GM21515 (cell line): ENCODE data around the gene RYR3.

Experiments
- ATAC-seq: cut with Tn5 transposase; IDR thresholded peaks from one replicate; pipeline ENCODE4 v1.9.1; 2021; ENCODE audit not compliant: unreplicated experiment

The RYR3 gene

GRCh38 chr15:33698126-33698525 lies 387.4 kb downstream of the RYR3 start:
- ATAC-seq: no peak

DNA sequence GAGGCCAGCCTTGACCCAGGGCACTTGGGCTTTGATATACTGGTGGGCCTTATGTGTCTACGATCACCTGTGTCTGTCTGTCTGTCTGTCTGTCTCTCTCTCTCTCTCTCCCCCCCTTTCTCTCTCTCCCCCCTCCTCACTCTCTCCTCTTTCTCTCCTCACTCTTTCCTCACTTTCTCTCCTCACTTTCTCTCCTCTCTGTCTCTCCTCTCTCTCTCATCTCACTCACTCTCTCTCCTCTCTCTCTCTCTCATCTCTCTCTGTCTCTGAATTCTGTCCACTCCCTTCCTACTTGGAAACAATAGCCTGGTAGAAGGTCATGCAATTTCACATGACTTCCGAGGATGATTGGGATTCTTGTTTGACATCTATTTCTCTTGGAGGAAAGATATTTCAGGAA lies 388.4 kb downstream of the RYR3 start:
- ATAC-seq: no peak

DNA sequence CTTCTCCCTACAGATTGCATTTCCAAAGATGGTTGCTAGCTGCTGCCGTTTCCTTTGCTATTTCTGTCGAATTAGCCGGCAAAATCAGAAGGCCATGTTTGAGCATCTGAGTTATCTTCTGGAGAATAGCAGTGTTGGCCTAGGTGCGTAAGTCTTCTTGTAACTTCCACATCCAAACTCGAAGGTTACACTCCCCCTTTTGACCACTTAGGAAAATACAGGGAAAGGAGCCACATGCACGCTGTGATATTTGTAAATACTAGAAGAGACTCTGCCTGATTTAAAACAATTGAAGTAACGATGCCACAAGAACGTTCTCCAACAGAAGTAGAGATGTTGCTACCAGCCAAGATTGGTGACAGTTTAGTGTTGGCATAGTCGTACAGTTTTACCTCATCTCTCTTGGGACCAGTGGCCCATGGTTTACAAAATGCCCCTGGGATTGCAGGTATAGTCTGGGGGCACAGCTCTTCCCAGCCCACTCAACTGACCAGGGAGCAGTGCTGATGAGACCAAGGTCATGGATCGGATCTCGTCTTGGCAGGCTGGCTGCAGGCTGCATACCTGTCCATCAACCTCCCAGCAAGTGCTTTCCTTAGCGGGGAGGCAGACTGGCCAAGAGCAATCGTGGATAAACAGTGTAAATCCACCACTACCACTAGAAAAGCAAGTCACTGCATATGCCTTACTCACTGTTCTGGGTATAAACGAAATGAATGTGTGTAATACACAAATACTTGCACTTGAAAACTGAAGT lies 389.1 kb downstream of the RYR3 start:
- no peak for ATAC-seq

GRCh38 chr15:33700695-33701303 lies 390.0 kb downstream of the RYR3 start:
- peak; percentile 59 for ATAC-seq

DNA sequence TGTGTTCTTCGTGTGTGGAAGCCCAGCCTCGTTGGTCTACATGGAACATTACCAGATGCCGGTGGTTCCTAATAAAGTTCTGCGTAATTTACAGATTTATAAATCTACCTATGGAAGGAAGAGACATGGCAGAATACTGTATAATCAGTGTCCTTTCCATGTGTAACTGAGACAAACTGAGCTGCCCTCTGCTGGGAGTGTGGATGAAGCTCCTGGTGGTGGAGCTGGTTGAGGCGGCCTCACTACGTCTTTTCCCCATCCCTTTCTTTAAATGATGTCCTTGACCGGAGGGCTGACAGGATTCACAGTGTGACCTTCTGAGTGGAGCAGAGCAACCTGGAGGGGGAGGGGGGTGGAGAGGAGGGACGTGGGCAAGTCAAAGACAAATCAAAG lies 390.5 kb downstream of the RYR3 start:
- ATAC-seq: no peak

DNA sequence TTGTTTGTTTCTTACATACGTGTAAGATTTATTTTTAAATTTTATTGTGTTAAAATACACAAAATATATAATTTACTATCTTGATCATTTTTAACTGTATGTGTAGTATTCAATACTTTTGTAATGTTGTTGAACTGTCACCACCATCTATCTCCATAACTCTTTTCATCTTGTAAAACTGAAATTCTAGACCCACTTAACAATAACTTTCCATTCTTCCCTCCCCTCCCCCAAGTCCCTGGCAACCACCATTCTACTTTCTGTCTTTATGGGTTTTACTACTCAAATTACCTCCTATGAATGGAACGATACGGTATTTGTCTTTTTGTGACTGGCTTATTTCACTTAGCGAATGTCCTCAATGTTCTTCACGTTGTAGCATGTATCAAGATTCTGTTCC lies 395.4 kb downstream of the RYR3 start:
- no peak for ATAC-seq

- no peak for ATAC-seq
Observed at GRCh38 chr15:33710748-33711147, 400.0 kb downstream of the RYR3 start.

DNA sequence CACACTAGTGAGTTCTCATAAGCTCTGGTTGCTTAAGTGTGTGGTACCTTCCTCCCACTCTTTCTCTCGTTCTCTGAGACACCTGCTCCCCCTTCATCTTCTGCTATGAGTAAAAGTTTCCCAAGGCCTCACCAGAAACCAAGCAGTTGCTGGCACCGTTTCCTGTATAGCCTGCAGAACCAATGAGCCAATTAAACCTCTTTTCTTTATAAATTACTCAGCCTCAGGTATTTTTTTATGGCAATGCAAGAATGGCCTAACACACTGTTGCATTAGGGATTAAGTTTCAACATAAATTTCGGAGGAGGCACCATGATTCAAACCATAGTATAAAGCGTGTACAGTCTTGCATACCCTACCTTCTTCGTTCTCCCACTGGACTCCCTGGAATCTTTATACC lies 405.3 kb downstream of the RYR3 start:
- no peak for ATAC-seq

DNA sequence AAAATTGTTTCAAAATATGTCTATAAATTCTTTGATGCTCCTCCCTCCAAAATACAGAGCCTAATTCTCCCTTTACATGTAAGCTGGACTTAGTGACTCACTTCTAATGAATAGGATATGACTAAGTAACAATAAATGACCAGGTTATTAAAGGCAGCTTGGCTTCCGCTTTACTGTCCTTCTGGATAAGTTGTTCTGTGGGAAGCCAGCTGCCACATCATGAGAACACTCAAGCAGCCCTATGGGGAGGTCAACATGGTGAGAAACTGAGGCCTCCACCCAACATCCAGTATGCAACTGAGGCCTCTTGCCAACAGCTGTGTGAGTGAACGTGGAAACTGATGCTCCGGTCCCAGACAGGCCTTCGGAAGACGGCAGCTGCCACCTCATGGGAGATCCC lies 410.2 kb downstream of the RYR3 start:
- ATAC-seq: no peak

DNA sequence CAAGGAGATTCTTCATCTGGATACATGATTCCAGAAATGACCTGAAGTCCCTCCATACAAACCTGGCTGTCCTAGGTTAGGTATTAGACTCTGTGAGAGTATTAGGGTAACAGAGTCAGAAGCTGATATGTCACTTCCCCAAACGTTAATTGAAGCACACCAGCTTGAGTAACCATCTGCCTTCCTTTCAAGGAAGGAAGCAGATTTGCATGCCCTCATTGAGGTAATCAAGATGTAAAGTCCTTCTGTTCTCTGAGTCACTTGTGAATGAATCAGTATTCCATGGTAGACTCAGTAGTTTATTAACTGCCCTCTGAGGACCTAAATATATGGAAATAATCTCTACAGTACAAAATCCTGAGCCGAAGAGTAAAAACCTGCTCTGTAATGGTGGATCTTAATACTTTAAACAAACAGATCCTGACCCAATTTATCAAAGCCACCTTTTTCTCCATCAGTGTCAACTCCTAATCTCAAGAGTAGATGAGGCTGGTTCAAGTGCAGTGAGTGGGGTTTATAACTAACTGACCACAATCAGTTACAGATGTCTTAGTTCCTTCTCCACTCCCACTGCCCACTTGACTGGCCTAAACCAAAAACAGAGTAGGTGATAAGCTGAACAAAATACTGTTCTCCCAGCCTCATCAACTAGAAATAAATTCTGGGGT lies 411.4 kb downstream of the RYR3 start:
- ATAC-seq: no peak

- no peak for ATAC-seq
Observed at GRCh38 chr15:33722673-33723015, 411.9 kb downstream of the RYR3 start.

GRCh38 chr15:33724321-33725036 lies 413.7 kb downstream of the RYR3 start:
- no peak for ATAC-seq

DNA sequence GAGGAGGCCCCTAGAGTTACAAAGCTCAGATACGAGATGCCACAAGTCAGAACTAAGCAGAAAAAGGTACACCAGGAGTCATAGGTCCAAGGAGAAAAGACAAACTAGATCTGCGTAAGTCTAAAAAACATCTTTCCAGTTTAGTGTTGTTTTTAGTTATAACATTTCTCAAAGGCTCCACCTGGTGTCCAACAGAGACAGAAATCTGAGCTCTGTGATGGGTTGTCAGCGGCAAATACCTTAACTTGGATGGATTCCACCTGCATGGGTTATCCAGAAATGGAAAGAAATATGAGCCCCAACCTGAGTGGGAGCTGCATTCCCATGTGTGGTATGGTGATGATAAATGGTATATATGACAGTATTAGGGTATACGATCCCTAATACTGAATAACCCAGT lies 418.9 kb downstream of the RYR3 start:
- ATAC-seq: no peak

DNA sequence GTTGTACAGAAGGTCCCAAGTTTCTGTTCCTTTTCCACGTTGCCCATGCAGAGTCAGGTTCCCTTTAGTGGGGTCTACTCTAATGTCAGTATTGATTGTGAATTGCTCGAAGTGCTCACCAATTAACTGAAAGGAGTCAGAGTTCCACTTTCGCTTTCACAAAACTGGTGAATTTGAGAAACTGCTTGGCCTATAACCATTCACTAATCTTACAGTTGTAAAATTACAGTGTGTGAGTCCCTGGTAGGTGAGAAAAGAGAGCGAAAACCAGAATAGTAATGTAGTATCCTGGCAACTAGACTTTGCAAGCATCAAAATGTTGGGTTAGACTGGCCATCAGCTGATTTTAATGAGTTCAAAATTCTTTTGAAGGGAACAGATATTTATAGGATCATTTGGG lies 420.0 kb downstream of the RYR3 start:
- ATAC-seq: no peak

DNA sequence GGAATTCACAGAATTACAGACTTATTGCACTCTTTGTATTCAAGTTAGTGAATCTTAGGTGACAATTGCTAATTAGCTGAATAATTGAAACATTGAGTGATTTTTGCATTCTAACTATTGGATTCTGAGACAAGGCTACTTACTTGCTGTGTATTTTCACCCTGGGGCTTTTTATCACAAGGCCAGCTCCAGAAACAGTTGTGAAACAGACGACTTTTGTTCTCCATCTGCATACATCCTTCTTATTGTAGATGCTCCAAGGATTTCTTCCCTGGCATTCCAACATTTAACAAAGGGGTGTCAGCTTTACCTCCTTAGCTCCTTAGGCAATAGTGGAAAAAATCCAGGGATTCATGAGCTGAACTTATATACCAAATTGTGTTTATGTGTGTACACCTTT lies 424.4 kb downstream of the RYR3 start:
- no peak for ATAC-seq

DNA sequence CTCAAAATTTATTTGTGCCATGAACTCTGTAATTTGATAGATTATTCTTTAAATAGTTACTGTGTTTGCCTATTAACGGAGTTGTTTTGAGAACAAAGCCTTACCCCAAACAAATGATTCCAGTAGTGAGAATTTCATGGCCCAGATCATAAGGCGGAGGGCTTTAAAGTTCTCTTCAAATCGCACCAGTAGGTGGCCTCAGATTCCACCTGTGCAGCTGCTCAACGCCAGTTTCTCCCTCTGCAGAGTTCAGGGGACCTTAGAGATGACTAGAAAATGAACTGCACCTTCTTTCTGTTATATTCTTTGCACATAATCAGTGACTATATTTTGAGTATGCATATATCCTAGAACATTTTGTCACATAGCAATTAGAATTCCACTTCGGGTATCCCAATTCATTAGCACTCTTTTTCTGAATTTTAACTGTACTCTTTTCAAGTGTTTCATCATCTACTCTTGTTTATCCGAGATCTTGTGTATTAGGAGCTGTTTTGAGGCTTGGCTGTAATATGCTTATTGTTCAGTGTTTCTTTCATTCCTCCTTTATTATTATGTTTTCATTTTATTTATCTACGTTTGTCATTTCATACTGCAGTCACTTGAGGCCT lies 425.0 kb downstream of the RYR3 start:
- ATAC-seq: no peak

DNA sequence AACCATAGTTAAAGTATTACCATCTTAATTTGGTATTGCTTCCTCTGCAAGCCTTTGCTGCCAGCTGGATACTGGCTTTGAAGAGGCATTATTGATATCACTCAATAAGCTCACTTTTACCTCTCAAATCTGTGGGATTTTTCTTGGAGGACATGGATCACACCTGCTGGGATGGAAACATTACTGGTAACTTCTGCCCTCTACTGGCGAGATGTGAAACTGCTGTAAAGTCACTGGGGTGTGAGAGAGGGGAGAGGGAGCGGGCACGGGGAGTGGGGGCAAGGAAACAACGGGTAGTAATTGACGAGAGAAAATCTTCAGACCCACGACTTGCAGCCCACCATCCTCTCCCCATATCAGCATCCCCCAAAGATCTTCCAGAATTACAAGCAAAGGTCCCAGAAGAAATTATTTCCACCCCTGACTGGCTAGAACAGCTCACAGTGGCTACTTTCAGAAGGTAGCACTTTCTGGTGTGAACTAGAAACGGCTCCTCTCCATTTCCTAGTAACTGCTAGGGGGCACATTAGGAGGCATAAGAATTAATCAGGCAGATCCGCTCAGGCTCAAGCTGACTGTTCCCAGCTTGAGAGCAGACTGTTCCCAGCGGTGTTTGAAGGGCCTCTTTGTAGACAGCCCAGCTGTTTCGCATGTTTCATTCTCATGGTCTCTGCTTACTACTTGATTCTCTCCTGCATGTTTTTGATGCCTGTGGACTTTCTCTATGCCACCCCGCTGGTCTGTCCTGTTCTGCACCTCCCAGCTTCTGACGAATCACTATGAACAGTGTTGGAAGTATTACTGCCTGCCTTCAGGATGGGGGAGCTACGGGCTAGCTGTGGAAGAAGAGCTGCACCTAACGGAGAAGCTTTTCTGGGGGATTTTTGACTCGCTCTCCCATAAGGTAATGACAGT lies 427.2 kb downstream of the RYR3 start:
- ATAC-seq: no peak

- ATAC-seq: no peak
Observed at GRCh38 chr15:33738941-33739664, 428.3 kb downstream of the RYR3 start.

DNA sequence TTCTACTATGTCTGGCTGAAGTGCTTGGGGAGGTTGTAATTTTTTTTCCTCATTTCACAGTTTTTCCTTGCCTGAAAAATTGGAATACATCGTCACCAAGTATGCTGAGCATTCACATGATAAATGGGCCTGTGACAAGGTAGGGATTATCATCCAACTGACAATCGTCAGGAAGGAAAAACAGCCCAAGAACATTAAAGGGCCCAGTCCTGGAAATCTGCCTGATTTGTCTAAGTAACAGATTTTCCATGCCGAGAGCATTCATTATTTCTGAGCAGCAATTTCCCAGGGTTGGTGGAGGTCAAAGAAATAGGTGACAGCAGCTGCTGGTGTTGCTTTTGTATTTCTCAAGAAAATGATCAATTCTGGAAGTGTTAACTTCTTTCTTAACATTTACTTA lies 431.5 kb downstream of the RYR3 start:
- ATAC-seq: no peak

DNA sequence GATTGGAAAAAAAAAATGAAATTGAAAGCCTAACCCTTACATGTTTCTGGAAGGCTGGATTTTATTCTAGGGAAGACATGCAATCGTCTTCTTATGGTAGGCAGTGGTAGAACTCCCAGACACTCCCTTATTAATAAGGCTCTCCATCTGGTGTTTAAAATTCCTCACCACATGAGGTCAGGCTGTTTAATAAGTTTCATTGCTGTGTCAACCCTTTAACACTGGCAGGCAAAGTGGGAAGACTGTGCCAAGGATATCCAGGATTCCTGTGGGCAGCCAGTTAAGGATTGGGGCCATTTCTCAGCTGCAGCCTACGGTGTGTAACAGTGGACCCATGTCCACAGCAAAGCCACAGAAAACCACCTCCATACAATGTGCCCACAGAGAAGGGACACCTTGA lies 432.0 kb downstream of the RYR3 start:
- no peak for ATAC-seq
